Keratinocyte (primary cell): Measurements from ENCODE around the gene DIP2C.

Source experiments
- EZH2 ChIP-seq: IDR thresholded peaks from one replicate; pipeline ENCODE4 v1.6.1; 2012; ENCODE audit warnings: inconsistent platforms, mild to moderate bottlenecking, low read length, moderate library complexity
- TF ChIP-seq, protein P1 (sequence below), 3 experiments: IDR thresholded peaks in 1 of 3; conservative IDR thresholded peaks in 1 of 3; optimal IDR thresholded peaks in 1 of 3; 2 replicates in 2 of 3; 3 replicates in 1 of 3; pipeline versions ENCODE3 to v1.5.1; 2011; ENCODE audit warnings: low read length in 3 of 3, mild to moderate bottlenecking in 3 of 3, moderate library complexity in 2 of 3, control low read depth in 1 of 3, inconsistent platforms in 1 of 3; ENCODE audit not compliant: insufficient read depth in 2 of 3; ENCODE audit errors: extremely low read depth in 1 of 3

DNA sequence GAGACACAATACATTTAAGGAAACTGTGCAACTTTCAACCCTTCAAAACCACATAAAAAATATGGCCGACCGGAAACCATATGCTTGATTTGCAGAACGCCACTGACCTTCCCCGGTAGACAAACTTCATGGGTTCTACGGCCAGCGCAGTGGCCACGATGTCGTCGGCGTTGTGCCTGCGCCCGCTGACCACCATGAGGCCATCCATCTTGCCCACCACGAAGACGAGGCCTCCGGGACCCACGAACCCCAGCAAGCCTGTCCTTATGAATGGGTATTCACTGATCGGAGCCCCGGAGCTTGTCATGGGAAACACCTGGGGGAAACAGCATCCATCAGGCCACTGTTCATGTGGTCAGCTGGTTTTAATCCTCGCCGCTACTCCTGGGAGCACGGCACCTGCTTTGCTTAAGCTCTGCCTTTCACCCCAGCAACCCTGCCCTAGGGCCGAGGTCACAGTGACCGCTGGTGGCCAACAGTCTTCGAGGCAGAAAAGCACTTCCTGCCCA lies 325.1 kb downstream of the DIP2C start:
- TF ChIP-seq, protein P1, sequence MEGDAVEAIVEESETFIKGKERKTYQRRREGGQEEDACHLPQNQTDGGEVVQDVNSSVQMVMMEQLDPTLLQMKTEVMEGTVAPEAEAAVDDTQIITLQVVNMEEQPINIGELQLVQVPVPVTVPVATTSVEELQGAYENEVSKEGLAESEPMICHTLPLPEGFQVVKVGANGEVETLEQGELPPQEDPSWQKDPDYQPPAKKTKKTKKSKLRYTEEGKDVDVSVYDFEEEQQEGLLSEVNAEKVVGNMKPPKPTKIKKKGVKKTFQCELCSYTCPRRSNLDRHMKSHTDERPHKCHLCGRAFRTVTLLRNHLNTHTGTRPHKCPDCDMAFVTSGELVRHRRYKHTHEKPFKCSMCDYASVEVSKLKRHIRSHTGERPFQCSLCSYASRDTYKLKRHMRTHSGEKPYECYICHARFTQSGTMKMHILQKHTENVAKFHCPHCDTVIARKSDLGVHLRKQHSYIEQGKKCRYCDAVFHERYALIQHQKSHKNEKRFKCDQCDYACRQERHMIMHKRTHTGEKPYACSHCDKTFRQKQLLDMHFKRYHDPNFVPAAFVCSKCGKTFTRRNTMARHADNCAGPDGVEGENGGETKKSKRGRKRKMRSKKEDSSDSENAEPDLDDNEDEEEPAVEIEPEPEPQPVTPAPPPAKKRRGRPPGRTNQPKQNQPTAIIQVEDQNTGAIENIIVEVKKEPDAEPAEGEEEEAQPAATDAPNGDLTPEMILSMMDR (optimal IDR thresholded peaks at IDR 0.05 in 1 of 3, IDR thresholded peaks at IDR 0.05 in 1 of 3, conservative IDR thresholded peaks at IDR 0.05 in 1 of 3; ENCODE audit: extremely low read depth in 1 of 3, insufficient read depth in 2 of 3, low read length in 3 of 3), result no peak
- TF ChIP-seq EZH2, result no peak
